ENCODE results near the gene PDCD6IP. TPM values are rescaled to one million over a fixed set of nuclear protein-coding genes. Genes with fewer than 3 reads are reported as not detected.

The PDCD6IP gene
- total RNA-seq, 2 donors from 2014 or later: 40.5 to 104 TPM

GRCh38 chr3:33823821-33824220 lies 25.4 kb downstream of the PDCD6IP start:
- 50 to 73% methylated on average over 1 of the region's 1 CpG for WGBS, 2 donors
- H3K9me3 ChIP-seq: no peaks in the 10 kb centered on the region
- no peak for TF ChIP-seq CTCF (IDR thresholded peaks at IDR 0.05)
- intact Hi-C loops (cut with DNase I): no loop called here
- no peak overlapping the region for H3K27ac ChIP-seq
- no peaks in the 10 kb centered on the region for H3K27me3 ChIP-seq
- ATAC-seq (no peak), DNase-seq (no peak)
- H3K4me1 ChIP-seq: no peaks in the 10 kb centered on the region
- H3K36me3 ChIP-seq (replicated peaks in 1 of 2; ENCODE audit: insufficient read depth in 1 of 2, low read depth in 2 of 2): peaks cover 4 to 7% of the 10 kb centered on the region in 2 donors
- H3K4me3 ChIP-seq: no peak overlapping the region

GRCh38 chr3:33825111-33825510 lies 26.7 kb downstream of the PDCD6IP start:
- Histone ChIP-seq H3K36me3 (replicated peaks in 1 of 2; ENCODE audit: insufficient read depth in 1 of 2, low read depth in 2 of 2) (peaks cover 4 to 7% of the 10 kb centered on the region in 2 donors), H3K4me3 (no peak overlapping the region), H3K9me3 (no peaks in the 10 kb centered on the region), H3K4me1 (no peaks in the 10 kb centered on the region), H3K27ac (no peak overlapping the region), H3K27me3 (no peaks in the 10 kb centered on the region)
- TF ChIP-seq POLR2A (IDR thresholded peaks at IDR 0.05) (no peak), CTCF (IDR thresholded peaks at IDR 0.05) (no peak)
- no peak for ATAC-seq
- DNase-seq: no peak
- 91 to 97% methylated on average over 5 of the region's 5 CpGs for WGBS, 2 donors
- intact Hi-C loops (cut with DNase I): no loop called here

- no peak for DNase-seq
- no peak for ATAC-seq
- Histone ChIP-seq H3K27ac (no peak overlapping the region), H3K27me3 (no peaks in the 10 kb centered on the region), H3K9me3 (no peaks in the 10 kb centered on the region), H3K4me1 (no peaks in the 10 kb centered on the region), H3K4me3 (no peak overlapping the region), H3K36me3 (replicated peaks in 1 of 2; ENCODE audit: insufficient read depth in 1 of 2, low read depth in 2 of 2) (peaks cover 4 to 7% of the 10 kb centered on the region in 2 donors)
- TF ChIP-seq POLR2A (IDR thresholded peaks at IDR 0.05) (no peak), CTCF (IDR thresholded peaks at IDR 0.05) (no peak)
- WGBS, 2 donors: 82 to 93% methylated on average over 1 of the region's 1 CpG
- intact Hi-C loops (cut with DNase I): no loop called here
Observed at GRCh38 chr3:33826206-33826605, 27.8 kb downstream of the PDCD6IP start.

GRCh38 chr3:33826688-33827087 lies 28.3 kb downstream of the PDCD6IP start:
- no peak overlapping the region for H3K4me3 ChIP-seq
- H3K9me3 ChIP-seq: no peaks in the 10 kb centered on the region
- WGBS, 2 donors: 100% methylated on average over 1 of the region's 1 CpG
- H3K27ac ChIP-seq: no peak overlapping the region
- ATAC-seq (no peak), DNase-seq (no peak)
- H3K4me1 ChIP-seq: no peaks in the 10 kb centered on the region
- TF ChIP-seq CTCF (IDR thresholded peaks at IDR 0.05): no peak
- H3K27me3 ChIP-seq: no peaks in the 10 kb centered on the region
- intact Hi-C loops (cut with DNase I): no loop called here
- peaks cover 4 to 7% of the 10 kb centered on the region in 2 donors for H3K36me3 ChIP-seq (replicated peaks in 1 of 2; ENCODE audit: insufficient read depth in 1 of 2, low read depth in 2 of 2)

GRCh38 chr3:33829720-33830119 lies 31.3 kb downstream of the PDCD6IP start:
- Histone ChIP-seq H3K4me1 (no peaks in the 10 kb centered on the region), H3K36me3 (replicated peaks in 1 of 2; ENCODE audit: insufficient read depth in 1 of 2, low read depth in 2 of 2) (peaks cover 0 to 5% of the 10 kb centered on the region in 2 donors), H3K4me3 (no peak overlapping the region), H3K27me3 (no peaks in the 10 kb centered on the region), H3K9me3 (no peaks in the 10 kb centered on the region), H3K27ac (no peak overlapping the region)
- DNase-seq: no peak
- WGBS, 2 donors: 85 to 93% methylated on average over 2 of the region's 2 CpGs
- ATAC-seq: no peak
- TF ChIP-seq POLR2A (IDR thresholded peaks at IDR 0.05): no peak
- no peak for TF ChIP-seq CTCF (IDR thresholded peaks at IDR 0.05)
- intact Hi-C loops (cut with DNase I): no loop called here

Measured in body of pancreas (tissue), 4 donors.